Thyroid gland (tissue), 4 donors: ENCODE measurements around the gene EML6.

Experiments used
- POLR2A ChIP-seq, 2 donors: fragments of 450-650 bp; IDR thresholded peaks; one replicate each; pipeline ENCODE4 v1.6.1; 2017; ENCODE audit warnings: antibody characterized with exemption in 2 of 2, mild to moderate bottlenecking in 2 of 2, moderate library complexity in 1 of 2
- TF ChIP-seq, protein P1 (sequence below), 6 experiments: fragments of 200-600 bp in 3 of 6; fragments of 450-650 bp in 3 of 6; sonication (generic) in 3 of 6; IDR thresholded peaks; one replicate each; pipeline ENCODE4 v1.5.1; 2016 to 2019; ENCODE audit warnings: antibody characterized with exemption in 6 of 6, mild to moderate bottlenecking in 2 of 6, inconsistent platforms in 1 of 6, moderate library complexity in 1 of 6

DNA sequence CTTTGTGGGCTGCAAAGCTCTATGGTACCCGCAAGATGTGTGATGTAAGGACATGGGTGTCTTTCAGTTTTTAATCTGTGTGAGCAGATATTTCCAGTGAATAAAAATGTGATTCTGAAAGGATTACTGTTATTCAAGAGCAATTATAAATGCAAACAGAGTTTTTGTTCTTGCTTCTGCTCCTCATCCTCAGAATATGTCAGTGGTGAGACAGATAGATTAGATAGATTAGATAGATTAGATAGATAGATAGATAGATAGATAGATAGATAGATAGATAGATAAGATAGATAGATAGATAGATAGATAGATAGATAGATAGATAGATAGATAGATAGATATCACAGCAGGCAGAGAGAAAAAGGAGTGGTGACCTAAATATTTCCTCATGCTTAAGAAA is 184.2 kb downstream of the EML6 start:
- TF ChIP-seq, protein P1, sequence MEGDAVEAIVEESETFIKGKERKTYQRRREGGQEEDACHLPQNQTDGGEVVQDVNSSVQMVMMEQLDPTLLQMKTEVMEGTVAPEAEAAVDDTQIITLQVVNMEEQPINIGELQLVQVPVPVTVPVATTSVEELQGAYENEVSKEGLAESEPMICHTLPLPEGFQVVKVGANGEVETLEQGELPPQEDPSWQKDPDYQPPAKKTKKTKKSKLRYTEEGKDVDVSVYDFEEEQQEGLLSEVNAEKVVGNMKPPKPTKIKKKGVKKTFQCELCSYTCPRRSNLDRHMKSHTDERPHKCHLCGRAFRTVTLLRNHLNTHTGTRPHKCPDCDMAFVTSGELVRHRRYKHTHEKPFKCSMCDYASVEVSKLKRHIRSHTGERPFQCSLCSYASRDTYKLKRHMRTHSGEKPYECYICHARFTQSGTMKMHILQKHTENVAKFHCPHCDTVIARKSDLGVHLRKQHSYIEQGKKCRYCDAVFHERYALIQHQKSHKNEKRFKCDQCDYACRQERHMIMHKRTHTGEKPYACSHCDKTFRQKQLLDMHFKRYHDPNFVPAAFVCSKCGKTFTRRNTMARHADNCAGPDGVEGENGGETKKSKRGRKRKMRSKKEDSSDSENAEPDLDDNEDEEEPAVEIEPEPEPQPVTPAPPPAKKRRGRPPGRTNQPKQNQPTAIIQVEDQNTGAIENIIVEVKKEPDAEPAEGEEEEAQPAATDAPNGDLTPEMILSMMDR (IDR thresholded peaks at IDR 0.05): no peak
- no peak for TF ChIP-seq POLR2A (IDR thresholded peaks at IDR 0.05)
